Neural progenitor cell (in vitro differentiated cells): ENCODE data around the gene ERP29. TPM values are rescaled to one million over a fixed set of nuclear protein-coding genes. Genes with fewer than 3 reads are reported as not detected.
"Not testable (repeated sequence)": the region's sequence is repeated elsewhere in the genome, so short reads cannot be mapped to it uniquely, and the experiment has no call there.

Experiments used
- DNase-seq: peaks from one replicate; pipeline ENCODE4 v3.0.0-alpha.2; 2016; ENCODE audit warnings: low spot score
- H2AFZ ChIP-seq: fragments of 200-600 bp; sonication (generic); replicated peaks from 2 replicates; pipeline ENCODE4 v1.6.1; 2016; ENCODE audit warnings: antibody characterized with exemption
- H3F3A ChIP-seq: fragments of 200-600 bp; sonication (generic); 2 replicates; pipeline ENCODE4 v1.6.1; 2016; ENCODE audit warnings: antibody characterized with exemption, low read depth
- H3K27ac ChIP-seq: fragments of 200-600 bp; sonication (generic); 2 replicates; pipeline ENCODE4 v1.5.1; 2016; ENCODE audit warnings: mild to moderate bottlenecking
- H3K27me3 ChIP-seq: fragments of 200-600 bp; sonication (generic); 2 replicates; pipeline ENCODE4 v1.6.1; 2016; ENCODE audit warnings: mild to moderate bottlenecking, moderate library complexity
- H3K36me3 ChIP-seq: fragments of 200-600 bp; sonication (generic); 2 replicates; pipeline ENCODE4 v1.5.1; 2016
- H3K4me1 ChIP-seq: fragments of 200-600 bp; sonication (generic); 2 replicates; pipeline ENCODE4 v1.6.1; 2016; ENCODE audit warnings: mixed run types
- H3K4me2 ChIP-seq: fragments of 200-600 bp; sonication (generic); 2 replicates; pipeline ENCODE4 v1.6.1; 2016
- H3K4me3 ChIP-seq: fragments of 200-600 bp; sonication (generic); 2 replicates; pipeline ENCODE4 v1.5.1; 2016
- H3K79me2 ChIP-seq: fragments of 200-600 bp; sonication (generic); 2 replicates; pipeline ENCODE4 v1.6.1; 2016; ENCODE audit warnings: low read depth
- H3K9ac ChIP-seq: fragments of 200-600 bp; sonication (generic); 2 replicates; pipeline ENCODE4 v1.6.1; 2016
- H3K9me3 ChIP-seq: fragments of 200-600 bp; sonication (generic); 2 replicates; pipeline ENCODE4 v1.5.1; 2016; ENCODE audit warnings: low read depth
- H4K20me1 ChIP-seq: fragments of 200-600 bp; sonication (generic); 2 replicates; pipeline ENCODE4 v1.6.1; 2016; ENCODE audit warnings: low read depth
- H3K27ac Mint-ChIP-seq: 3 replicates; pipeline ENCODE4 v1.8.0; 2021; ENCODE audit warnings: mixed read lengths
- H3K27me3 Mint-ChIP-seq: 2 replicates; pipeline ENCODE4 v1.8.0; 2022; ENCODE audit warnings: low read depth, mild to moderate bottlenecking, inconsistent platforms, moderate library complexity, mixed read lengths; ENCODE audit not compliant: insufficient read depth
- H3K36me3 Mint-ChIP-seq: 3 replicates; pipeline ENCODE4 v1.8.0; 2021; ENCODE audit warnings: mixed read lengths
- H3K4me1 Mint-ChIP-seq: 3 replicates; pipeline ENCODE4 v1.8.0; 2021; ENCODE audit warnings: mixed read lengths
- H3K4me3 Mint-ChIP-seq: 3 replicates; pipeline ENCODE4 v1.8.0; 2021; ENCODE audit warnings: mild to moderate bottlenecking, moderate library complexity, mixed read lengths
- H3K9me3 Mint-ChIP-seq: 3 replicates; pipeline ENCODE4 v1.8.0; 2020; ENCODE audit warnings: mixed read lengths
- EZH2 ChIP-seq: fragments of 200-600 bp; sonication (generic); IDR thresholded peaks from 2 replicates; pipeline ENCODE4 v1.6.1; 2017; ENCODE audit warnings: antibody characterized with exemption, mild to moderate bottlenecking, moderate library complexity
- EZH2phosphoT487 ChIP-seq: fragments of 200-600 bp; sonication (generic); IDR thresholded peaks from 2 replicates; pipeline ENCODE4 v1.6.1; 2017; ENCODE audit warnings: antibody characterized with exemption
- total RNA-seq: library from RNA; depleted of rRNA; stranded (reverse); fragments of >200 nt; gene quantifications from 2 replicates; pipeline ENCODE4 v1.2.3, GENCODE V29; 2015; ENCODE audit warnings: low replicate concordance
- TF ChIP-seq, protein P1 (sequence below): fragments of 200-600 bp; sonication (generic); IDR thresholded peaks from 2 replicates; pipeline ENCODE4 v1.5.1; 2017; ENCODE audit warnings: antibody characterized with exemption, mild to moderate bottlenecking

ERP29 gene
- total RNA-seq, 1 donor from 2014 or later = 95.0 TPM

DNA sequence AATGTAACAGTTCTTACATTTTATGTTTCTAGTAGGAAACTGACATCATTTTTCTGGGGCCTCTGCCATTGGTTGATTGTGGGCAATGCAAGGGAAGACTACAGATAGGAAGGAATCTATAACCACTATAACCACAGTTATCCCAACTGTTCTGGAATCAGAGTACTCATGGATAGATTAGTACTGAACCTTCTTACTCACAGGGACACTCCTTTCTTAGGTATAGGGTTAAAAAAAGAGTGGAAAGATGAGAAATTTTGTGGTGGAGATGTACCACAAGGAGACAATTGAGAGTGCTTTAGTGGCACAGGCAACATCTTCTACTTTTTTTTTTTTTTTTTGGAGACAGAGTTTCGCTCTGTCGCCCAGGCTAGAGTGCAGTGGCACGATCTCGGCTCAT is 21.3 kb upstream of the ERP29 start:
- Mint-ChIP-seq H3K27me3 (no peaks in the 10 kb centered on the region), H3K4me3 (no peak overlapping the region), H3K36me3 (peaks cover 13% of the 10 kb centered on the region), H3K9me3 (no peaks in the 10 kb centered on the region), H3K27ac (no peak overlapping the region), H3K4me1 (no peaks in the 10 kb centered on the region)
- no peaks in the 10 kb centered on the region for H3K27me3 ChIP-seq
- H3K4me1 ChIP-seq = no peaks in the 10 kb centered on the region
- no peaks in the 10 kb centered on the region for H3K36me3 ChIP-seq
- no peak overlapping the region for H3K27ac ChIP-seq
- no peaks in the 10 kb centered on the region for H3F3A ChIP-seq
- TF ChIP-seq EZH2 = no peak
- TF ChIP-seq, protein P1, sequence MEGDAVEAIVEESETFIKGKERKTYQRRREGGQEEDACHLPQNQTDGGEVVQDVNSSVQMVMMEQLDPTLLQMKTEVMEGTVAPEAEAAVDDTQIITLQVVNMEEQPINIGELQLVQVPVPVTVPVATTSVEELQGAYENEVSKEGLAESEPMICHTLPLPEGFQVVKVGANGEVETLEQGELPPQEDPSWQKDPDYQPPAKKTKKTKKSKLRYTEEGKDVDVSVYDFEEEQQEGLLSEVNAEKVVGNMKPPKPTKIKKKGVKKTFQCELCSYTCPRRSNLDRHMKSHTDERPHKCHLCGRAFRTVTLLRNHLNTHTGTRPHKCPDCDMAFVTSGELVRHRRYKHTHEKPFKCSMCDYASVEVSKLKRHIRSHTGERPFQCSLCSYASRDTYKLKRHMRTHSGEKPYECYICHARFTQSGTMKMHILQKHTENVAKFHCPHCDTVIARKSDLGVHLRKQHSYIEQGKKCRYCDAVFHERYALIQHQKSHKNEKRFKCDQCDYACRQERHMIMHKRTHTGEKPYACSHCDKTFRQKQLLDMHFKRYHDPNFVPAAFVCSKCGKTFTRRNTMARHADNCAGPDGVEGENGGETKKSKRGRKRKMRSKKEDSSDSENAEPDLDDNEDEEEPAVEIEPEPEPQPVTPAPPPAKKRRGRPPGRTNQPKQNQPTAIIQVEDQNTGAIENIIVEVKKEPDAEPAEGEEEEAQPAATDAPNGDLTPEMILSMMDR = no peak
- H3K4me3 ChIP-seq = no peak overlapping the region
- no peak overlapping the region for H3K9ac ChIP-seq
- no peak overlapping the region for H3K4me2 ChIP-seq
- no peaks in the 10 kb centered on the region for H3K79me2 ChIP-seq
- H3K9me3 ChIP-seq = no peaks in the 10 kb centered on the region
- H4K20me1 ChIP-seq = no peaks in the 10 kb centered on the region
- H2AFZ ChIP-seq = no peak overlapping the region
- DNase-seq = no peak

DNA sequence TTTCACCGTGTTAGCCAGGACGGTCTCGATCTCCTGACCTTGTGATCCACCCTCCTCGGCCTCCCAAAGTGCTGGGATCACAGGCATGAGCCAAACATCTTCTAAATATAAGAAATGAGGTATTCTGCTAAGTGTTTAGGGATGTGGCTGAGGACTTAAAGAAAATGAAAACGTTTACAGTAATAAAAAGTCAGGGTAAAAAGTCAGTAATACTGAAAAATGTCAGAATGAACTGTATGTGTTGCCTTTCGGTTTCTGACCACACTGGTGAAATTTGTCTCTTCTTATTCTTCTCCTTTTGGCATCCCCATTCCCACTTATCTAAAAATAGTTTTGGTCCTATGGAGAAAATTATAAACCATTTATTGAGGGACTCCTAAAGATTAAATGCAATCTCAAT is 20.8 kb upstream of the ERP29 start:
- Histone ChIP-seq H3K4me2 (no peak overlapping the region), H3K9me3 (no peaks in the 10 kb centered on the region), H2AFZ (no peak overlapping the region), H4K20me1 (no peaks in the 10 kb centered on the region), H3K36me3 (no peaks in the 10 kb centered on the region), H3K27me3 (no peaks in the 10 kb centered on the region), H3K79me2 (no peaks in the 10 kb centered on the region), H3F3A (no peaks in the 10 kb centered on the region), H3K27ac (no peak overlapping the region), H3K4me1 (no peaks in the 10 kb centered on the region), H3K9ac (no peak overlapping the region), H3K4me3 (no peak overlapping the region)
- no peaks in the 10 kb centered on the region for H3K9me3 Mint-ChIP-seq
- H3K4me1 Mint-ChIP-seq = no peaks in the 10 kb centered on the region
- H3K36me3 Mint-ChIP-seq = peaks cover 13% of the 10 kb centered on the region
- no peak overlapping the region for H3K27ac Mint-ChIP-seq
- H3K4me3 Mint-ChIP-seq = no peak overlapping the region
- TF ChIP-seq EZH2 (no peak), EZH2phosphoT487 (no peak)
- TF ChIP-seq, protein P1 = no peak
- no peak for DNase-seq
- no peaks in the 10 kb centered on the region for H3K27me3 Mint-ChIP-seq

DNA sequence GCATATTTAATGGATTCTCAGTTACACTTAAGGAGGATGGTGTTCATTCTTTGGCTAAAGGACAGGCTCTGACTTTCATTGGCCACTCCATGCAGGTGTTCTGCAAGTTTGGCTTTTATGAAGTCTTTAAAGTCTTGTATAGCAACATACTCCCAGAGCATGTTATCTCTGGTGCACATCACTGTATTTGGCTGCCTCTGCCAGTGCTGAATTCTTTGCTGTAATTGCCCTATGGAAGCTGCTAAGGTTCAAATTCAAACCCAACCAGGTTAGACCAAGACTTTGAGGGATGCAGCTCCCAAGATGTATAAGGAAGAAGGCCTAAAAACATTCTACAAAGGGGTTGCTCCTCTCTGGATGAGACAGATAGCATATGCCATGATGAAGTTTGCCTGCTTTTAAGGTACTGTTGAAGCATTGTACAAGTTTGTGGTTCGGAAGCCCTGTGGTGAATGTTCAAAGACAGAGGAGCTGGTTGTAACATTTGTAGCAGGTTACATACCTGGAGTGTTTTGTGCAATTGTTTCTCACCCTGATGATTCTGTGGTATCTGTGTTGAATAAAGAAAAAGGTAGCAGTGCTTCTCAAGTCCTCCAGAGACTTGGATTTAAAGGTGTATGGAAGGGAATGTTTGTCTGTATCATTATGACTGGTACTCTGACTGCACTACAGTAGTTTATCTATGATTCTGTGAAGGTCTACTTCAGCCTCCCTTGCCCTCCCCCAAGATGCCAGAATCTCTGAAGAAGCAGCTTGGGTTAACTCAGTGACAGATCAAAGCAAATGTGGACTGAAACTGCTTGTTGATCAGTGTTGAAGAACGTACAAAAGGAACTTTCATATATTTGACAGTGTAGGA is 19.7 kb upstream of the ERP29 start:
- Histone ChIP-seq H3K27ac (no peak overlapping the region), H3K4me2 (no peak overlapping the region), H3K9ac (no peak overlapping the region), H3K4me1 (no peaks in the 10 kb centered on the region), H3F3A (no peaks in the 10 kb centered on the region), H3K4me3 (no peak overlapping the region), H2AFZ (no peak overlapping the region), H3K79me2 (no peaks in the 10 kb centered on the region), H3K36me3 (no peaks in the 10 kb centered on the region), H3K27me3 (no peaks in the 10 kb centered on the region), H4K20me1 (no peaks in the 10 kb centered on the region), H3K9me3 (no peaks in the 10 kb centered on the region)
- no peaks in the 10 kb centered on the region for H3K9me3 Mint-ChIP-seq
- TF ChIP-seq, protein P1 = no peak
- TF ChIP-seq EZH2phosphoT487 (no peak), EZH2 (no peak)
- no peak overlapping the region for H3K4me3 Mint-ChIP-seq
- no peak for DNase-seq
- H3K36me3 Mint-ChIP-seq = peaks cover 10% of the 10 kb centered on the region
- H3K27ac Mint-ChIP-seq = no peak overlapping the region
- H3K4me1 Mint-ChIP-seq = no peaks in the 10 kb centered on the region
- no peaks in the 10 kb centered on the region for H3K27me3 Mint-ChIP-seq

DNA sequence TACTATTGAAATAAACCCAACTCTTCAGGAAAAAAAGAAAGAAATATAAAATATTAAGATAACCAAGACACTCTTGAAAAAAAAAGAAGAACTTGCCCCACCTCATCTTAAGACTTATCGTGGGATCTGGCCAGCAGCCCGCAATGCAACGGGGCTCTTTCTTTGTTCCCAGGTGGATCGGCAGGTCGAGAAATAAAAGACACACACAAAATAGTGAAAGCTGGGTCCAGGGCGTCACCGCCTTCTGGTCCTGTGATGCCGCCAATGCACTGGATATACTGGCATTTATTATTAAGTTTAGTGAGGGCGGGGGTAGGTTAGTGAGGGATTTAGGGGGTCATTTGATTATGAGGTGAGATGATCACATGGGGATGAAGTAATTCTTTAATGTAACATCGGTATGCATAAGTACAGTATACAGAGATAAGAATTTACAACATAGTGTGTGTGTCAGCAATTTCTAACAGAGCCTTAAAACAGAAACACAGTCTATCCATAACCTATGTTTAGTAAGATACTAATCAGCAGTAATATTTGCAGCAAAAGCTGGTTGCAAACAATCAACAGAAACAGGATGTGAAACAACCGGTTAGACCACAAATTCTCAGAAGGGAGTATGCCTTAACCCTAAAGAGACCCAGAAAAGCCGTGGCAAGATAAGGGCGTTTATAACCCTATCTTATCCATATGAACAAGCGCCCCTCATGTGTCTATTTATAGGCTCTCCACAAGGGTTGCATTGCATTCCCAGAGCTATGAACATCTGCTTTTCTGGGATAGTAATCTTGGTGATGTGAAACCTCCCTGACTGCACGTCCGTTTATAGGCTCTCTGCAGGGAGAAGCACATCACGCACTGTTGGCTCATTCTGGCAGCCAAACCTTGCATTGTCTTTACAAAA is 18.8 kb upstream of the ERP29 start:
- not testable (repeated sequence) for DNase-seq, H3K36me3 Mint-ChIP-seq, H3K4me1 Mint-ChIP-seq, H3K4me2 ChIP-seq, H3K9me3 Mint-ChIP-seq, H3K27me3 Mint-ChIP-seq, H3K36me3 ChIP-seq, H3K27ac ChIP-seq, H3K9ac ChIP-seq, H3F3A ChIP-seq, H3K4me1 ChIP-seq, H3K4me3 ChIP-seq, H3K27me3 ChIP-seq, H3K4me3 Mint-ChIP-seq, H2AFZ ChIP-seq, H3K9me3 ChIP-seq, H4K20me1 ChIP-seq, H3K27ac Mint-ChIP-seq, H3K79me2 ChIP-seq
